ENCODE measurements around the gene R3HDM1.

GRCh38 chr2:135557530-135557929, 26.2 kb downstream of the R3HDM1 start:
- TF ChIP-seq, protein P1, sequence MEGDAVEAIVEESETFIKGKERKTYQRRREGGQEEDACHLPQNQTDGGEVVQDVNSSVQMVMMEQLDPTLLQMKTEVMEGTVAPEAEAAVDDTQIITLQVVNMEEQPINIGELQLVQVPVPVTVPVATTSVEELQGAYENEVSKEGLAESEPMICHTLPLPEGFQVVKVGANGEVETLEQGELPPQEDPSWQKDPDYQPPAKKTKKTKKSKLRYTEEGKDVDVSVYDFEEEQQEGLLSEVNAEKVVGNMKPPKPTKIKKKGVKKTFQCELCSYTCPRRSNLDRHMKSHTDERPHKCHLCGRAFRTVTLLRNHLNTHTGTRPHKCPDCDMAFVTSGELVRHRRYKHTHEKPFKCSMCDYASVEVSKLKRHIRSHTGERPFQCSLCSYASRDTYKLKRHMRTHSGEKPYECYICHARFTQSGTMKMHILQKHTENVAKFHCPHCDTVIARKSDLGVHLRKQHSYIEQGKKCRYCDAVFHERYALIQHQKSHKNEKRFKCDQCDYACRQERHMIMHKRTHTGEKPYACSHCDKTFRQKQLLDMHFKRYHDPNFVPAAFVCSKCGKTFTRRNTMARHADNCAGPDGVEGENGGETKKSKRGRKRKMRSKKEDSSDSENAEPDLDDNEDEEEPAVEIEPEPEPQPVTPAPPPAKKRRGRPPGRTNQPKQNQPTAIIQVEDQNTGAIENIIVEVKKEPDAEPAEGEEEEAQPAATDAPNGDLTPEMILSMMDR (conservative IDR thresholded peaks at IDR 0.05 in 1 of 2, IDR thresholded peaks at IDR 0.05 in 1 of 2; ENCODE audit: low read depth in 1 of 2, low read length in 2 of 2) = no peak
- TF ChIP-seq EZH2 (IDR thresholded peaks at IDR 0.05; ENCODE audit: low read length, missing control alignments) = no peak
